Right cardiac atrium (tissue), 5 donors: ENCODE measurements around the gene ZNF277. TPM values are rescaled to one million over a fixed set of nuclear protein-coding genes. Genes with fewer than 3 reads are reported as not detected.

Experiments used
- ATAC-seq, 2 donors: fragments of 200-7000 bp; cut with Tn5 transposase; one replicate each; pipeline versions ENCODE4 v1.8.0 to v1.9.1; 2020; ENCODE audit warnings: moderate library complexity in 2 of 2, mild to moderate bottlenecking in 1 of 2
- DNase-seq, 3 donors: peaks; one replicate each; pipeline ENCODE4 v3.0.0-alpha.2; 2020
- H3K27ac ChIP-seq: one replicate; pipeline ENCODE4 v1.5.1; 2013; ENCODE audit warnings: mild to moderate bottlenecking, low read length, control low read depth, moderate library complexity
- H3K27me3 ChIP-seq: one replicate; pipeline ENCODE4 v1.6.1; 2013; ENCODE audit not compliant: control insufficient read depth, insufficient read depth
- H3K4me1 ChIP-seq: one replicate; pipeline ENCODE4 v1.6.1; 2013; ENCODE audit warnings: low read length; ENCODE audit not compliant: control insufficient read depth, insufficient read depth
- H3K4me3 ChIP-seq: one replicate; pipeline ENCODE4 v1.5.1; 2013; ENCODE audit warnings: low read length, control low read depth
- H3K9me3 ChIP-seq: one replicate; pipeline ENCODE4 v1.6.1; 2013; ENCODE audit warnings: low read length; ENCODE audit not compliant: control insufficient read depth
- WGBS: extraction: QIAGEN DNeasy Blood & Tissue Kit; methylation state at CpG from one replicate; pipeline ENCODE4 v1.1.7; 2013; 5-methylcytosine and 5-hydroxymethylcytosine counted together
- intact Hi-C, 4 donors: fragments of 100-400 bp; cut with DNase I; formaldehyde crosslinking; loops; one replicate each; pipeline versions ENCODE4 v1.11.0 to v1.14.0; 2022 to 2023
- polyA plus RNA-seq: library from polyadenylated mRNA; stranded (reverse); fragments of 200-250 nt; gene quantifications from one replicate; pipeline ENCODE4 v1.2.3, GENCODE V29; 2013
- total RNA-seq, 4 donors: library from RNA; stranded (reverse); fragmentation: NEBNext Ultra II Directional; extraction: Animal tissue kit (Norgen Biotek cat#: 25700); gene quantifications; one replicate each; pipeline ENCODE4 v1.2.1, GENCODE V29; 2021
- donor health status: healthy with polysubstance abuse.
- donor health status: DM: no; HTN: yes; CAD: no.
- donor health status: DM: no; HTN: no; CAD: no.
- donor health status: DM: no; HTN: yes; CAD: no; lungs with severe emphysema.
- donor health status: DM: yes; HTN: yes; CAD: no.

Gene ZNF277
- total and polyA plus RNA-seq, 5 donors: 11.9 to 22.4 (median 18.3) TPM

DNA sequence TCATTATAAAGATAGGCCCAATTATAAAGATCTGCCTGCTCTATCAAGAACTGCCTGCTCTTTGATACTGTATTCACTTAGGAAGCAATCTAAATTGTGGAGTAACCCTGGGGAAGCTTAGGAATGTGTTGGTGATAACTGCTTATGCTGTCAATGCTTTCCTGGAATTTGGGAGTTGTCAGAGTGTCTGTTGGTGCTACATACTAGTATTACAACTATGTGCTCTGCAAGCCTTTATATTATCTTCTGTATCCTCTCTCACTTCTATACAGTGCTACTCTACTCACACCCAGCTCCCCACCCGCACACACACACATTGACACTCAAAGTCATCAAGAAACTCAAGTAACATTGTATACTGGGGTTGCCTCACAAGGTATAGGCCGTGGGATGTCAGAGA lies 6.1 kb downstream of the ZNF277 start:
- intact Hi-C loops: loop anchor here in 1 of 4 donors (10.0 kb wide), 1 partner anchor 172 kb away; no protein-coding TSS in a partner anchor
- 71% methylated on average over 2 of the region's 2 CpGs for WGBS
- H3K27ac ChIP-seq: no peak overlapping the region
- no peaks in the 10 kb centered on the region for H3K9me3 ChIP-seq
- ATAC-seq (peak; percentile 46 to 72), DNase-seq (no peak)
- no peaks in the 10 kb centered on the region for H3K27me3 ChIP-seq
- no peak overlapping the region for H3K4me3 ChIP-seq
- peaks cover 5% of the 10 kb centered on the region for H3K4me1 ChIP-seq

GRCh38 chr7:112213735-112214134 lies 7.2 kb downstream of the ZNF277 start:
- no peaks in the 10 kb centered on the region for H3K9me3 ChIP-seq
- DNase-seq (no peak), ATAC-seq (no peak)
- H3K4me1 ChIP-seq: peaks cover 5% of the 10 kb centered on the region
- no peak overlapping the region for H3K27ac ChIP-seq
- H3K4me3 ChIP-seq: no peak overlapping the region
- intact Hi-C loops: loop anchor here in 1 of 4 donors (10.0 kb wide), 1 partner anchor 171 kb away; no protein-coding TSS in a partner anchor
- no peaks in the 10 kb centered on the region for H3K27me3 ChIP-seq
- WGBS: 74% methylated on average over 1 of the region's 1 CpG

DNA sequence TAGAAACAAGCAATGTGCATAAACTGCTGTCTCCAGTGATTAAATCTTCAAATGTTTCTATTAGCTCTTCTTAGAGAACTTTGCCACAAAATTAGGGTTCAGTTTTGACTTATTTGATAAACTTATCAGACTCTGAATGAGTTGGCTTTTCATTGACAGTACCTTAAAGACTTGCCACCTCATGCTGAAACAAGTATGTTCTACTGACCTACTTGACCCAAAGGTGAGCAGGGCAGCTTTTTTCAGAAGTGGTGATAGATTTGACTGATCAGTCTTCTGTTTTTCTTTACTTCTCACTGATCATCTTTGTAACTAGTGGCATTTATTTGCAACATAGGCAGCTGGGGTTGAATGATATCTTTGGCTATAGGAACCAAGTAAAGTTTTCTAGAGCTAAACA lies 7.8 kb downstream of the ZNF277 start:
- ATAC-seq: no peak
- Histone ChIP-seq H3K4me3 (no peak overlapping the region), H3K27ac (no peak overlapping the region), H3K4me1 (peaks cover 5% of the 10 kb centered on the region), H3K9me3 (no peaks in the 10 kb centered on the region), H3K27me3 (no peaks in the 10 kb centered on the region)
- intact Hi-C loops: loop anchor here in 1 of 4 donors (10.0 kb wide), 1 partner anchor 171 kb away; no protein-coding TSS in a partner anchor
- DNase-seq: no peak

GRCh38 chr7:112214883-112215282 lies 8.4 kb downstream of the ZNF277 start:
- WGBS: 68% methylated on average over 2 of the region's 2 CpGs
- Histone ChIP-seq H3K4me1 (peaks cover 5% of the 10 kb centered on the region), H3K9me3 (no peaks in the 10 kb centered on the region), H3K27me3 (no peaks in the 10 kb centered on the region), H3K4me3 (no peak overlapping the region), H3K27ac (no peak overlapping the region)
- DNase-seq: no peak
- no peak for ATAC-seq
- intact Hi-C loops: loop anchor here in 1 of 4 donors (10.0 kb wide), 1 partner anchor 170 kb away; no protein-coding TSS in a partner anchor

DNA sequence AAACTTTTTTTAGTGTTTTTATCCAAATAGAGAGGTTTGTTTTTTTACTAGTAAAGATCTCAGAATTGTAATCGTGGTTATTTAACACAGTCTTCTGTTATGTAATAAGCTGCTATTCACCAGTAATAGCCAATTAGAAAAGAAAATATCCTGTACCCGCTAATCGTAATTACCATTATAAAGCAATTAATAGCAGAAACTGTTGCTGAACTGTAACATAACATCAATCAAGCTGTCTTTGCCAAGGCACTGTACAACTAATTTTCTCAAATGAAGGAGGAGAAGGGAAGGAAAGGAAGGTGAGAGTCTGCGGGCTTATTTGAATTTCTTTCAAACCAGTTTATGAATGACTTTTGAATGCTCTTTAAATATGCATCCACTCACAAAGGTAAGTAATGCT lies 9.3 kb downstream of the ZNF277 start:
- no peak for ATAC-seq
- 76% methylated on average over 4 of the region's 4 CpGs for WGBS

GRCh38 chr7:112220877-112221434 lies 14.5 kb downstream of the ZNF277 start:
- no peaks in the 10 kb centered on the region for H3K27me3 ChIP-seq
- H3K4me1 ChIP-seq: peaks cover 7% of the 10 kb centered on the region
- ATAC-seq: no peak
- 94% methylated on average over 20 of the region's 20 CpGs for WGBS
- no peaks in the 10 kb centered on the region for H3K9me3 ChIP-seq
- intact Hi-C loops: no loop called here
- H3K4me3 ChIP-seq: no peak overlapping the region
- no peak overlapping the region for H3K27ac ChIP-seq
- DNase-seq: peak in 1 of 3 donors; percentile 44

More for the DNA sequence above, 9.3 kb downstream of the ZNF277 start:
- DNase-seq: no peak
- Histone ChIP-seq H3K27ac (no peak overlapping the region), H3K27me3 (no peaks in the 10 kb centered on the region), H3K4me1 (peaks cover 5% of the 10 kb centered on the region), H3K9me3 (no peaks in the 10 kb centered on the region), H3K4me3 (no peak overlapping the region)
- intact Hi-C loops: loop anchor here in 1 of 4 donors (10.0 kb wide), 1 partner anchor 169 kb away; no protein-coding TSS in a partner anchor

DNA sequence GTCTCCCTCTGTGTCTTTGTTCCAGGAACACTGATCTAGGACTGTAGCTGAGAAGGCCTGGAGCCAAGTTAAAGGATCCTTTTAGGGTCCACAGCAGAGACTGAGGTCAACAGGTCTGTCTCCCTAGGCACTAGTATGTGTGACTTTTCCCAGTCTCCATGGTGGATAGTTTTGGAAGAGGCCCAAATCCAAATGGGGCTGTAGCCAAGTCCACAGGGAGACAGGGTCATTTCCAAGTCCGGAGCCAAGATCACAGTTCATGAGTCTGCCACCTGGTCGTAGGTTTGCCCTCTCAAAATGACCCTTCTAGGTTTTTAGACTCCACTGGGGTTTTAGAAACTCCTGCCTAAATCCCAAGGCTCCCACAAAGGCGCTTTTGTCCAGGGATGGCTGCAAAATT lies 16.8 kb downstream of the ZNF277 start:
- peaks cover 7% of the 10 kb centered on the region for H3K4me1 ChIP-seq
- no peak overlapping the region for H3K4me3 ChIP-seq
- no peak overlapping the region for H3K27ac ChIP-seq
- intact Hi-C loops: no loop called here
- no peaks in the 10 kb centered on the region for H3K27me3 ChIP-seq
- 44% methylated on average over 3 of the region's 3 CpGs for WGBS
- no peak for DNase-seq
- H3K9me3 ChIP-seq: no peaks in the 10 kb centered on the region
- ATAC-seq: peak in 1 of 2 donors; percentile 59

DNA sequence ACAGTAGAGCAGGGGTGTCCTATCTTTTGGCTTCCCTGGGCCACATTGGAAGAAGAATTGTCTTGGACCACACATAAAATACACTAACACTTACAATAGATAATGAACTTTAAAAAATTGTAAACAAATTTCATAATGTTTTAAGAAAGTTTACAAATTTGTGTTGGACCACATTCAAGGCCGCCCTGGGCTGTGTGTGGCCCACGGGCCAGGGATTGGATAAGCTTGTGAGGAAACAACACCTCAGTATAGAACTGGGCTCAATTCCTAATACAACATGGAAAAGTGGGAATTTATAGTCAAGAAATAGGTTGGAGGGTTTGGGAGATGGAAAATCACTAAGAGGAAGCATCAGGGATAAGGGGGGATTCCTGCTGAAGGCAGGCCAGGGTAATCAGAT lies 17.7 kb downstream of the ZNF277 start:
- DNase-seq: no peak
- no peaks in the 10 kb centered on the region for H3K9me3 ChIP-seq
- no peak overlapping the region for H3K27ac ChIP-seq
- ATAC-seq: peak in 1 of 2 donors; percentile 40
- intact Hi-C loops: no loop called here
- WGBS: 78% methylated on average over 2 of the region's 2 CpGs
- no peaks in the 10 kb centered on the region for H3K27me3 ChIP-seq
- H3K4me1 ChIP-seq: peaks cover 7% of the 10 kb centered on the region
- H3K4me3 ChIP-seq: no peak overlapping the region

- H3K4me3 ChIP-seq: no peak overlapping the region
- intact Hi-C loops: no loop called here
- H3K9me3 ChIP-seq: no peaks in the 10 kb centered on the region
- ATAC-seq: no peak
- H3K4me1 ChIP-seq: peaks cover 7% of the 10 kb centered on the region
- no peaks in the 10 kb centered on the region for H3K27me3 ChIP-seq
- no peak for DNase-seq
- H3K27ac ChIP-seq: no peak overlapping the region
Measured at GRCh38 chr7:112225006-112225405, 18.5 kb downstream of the ZNF277 start.

- H3K4me3 ChIP-seq: no peak overlapping the region
- peaks cover 7% of the 10 kb centered on the region for H3K4me1 ChIP-seq
- no peaks in the 10 kb centered on the region for H3K27me3 ChIP-seq
- H3K27ac ChIP-seq: no peak overlapping the region
- ATAC-seq: no peak
- H3K9me3 ChIP-seq: no peaks in the 10 kb centered on the region
- intact Hi-C loops: no loop called here
- no peak for DNase-seq
- WGBS: 97% methylated on average over 4 of the region's 4 CpGs
Measured at GRCh38 chr7:112226701-112227276, 20.3 kb downstream of the ZNF277 start.

GRCh38 chr7:112228632-112229031 lies 22.1 kb downstream of the ZNF277 start:
- WGBS: 100% methylated on average over 2 of the region's 2 CpGs
- DNase-seq: no peak
- H3K4me3 ChIP-seq: no peak overlapping the region
- no peaks in the 10 kb centered on the region for H3K4me1 ChIP-seq
- H3K9me3 ChIP-seq: no peaks in the 10 kb centered on the region
- no peak for ATAC-seq
- H3K27ac ChIP-seq: no peak overlapping the region
- H3K27me3 ChIP-seq: no peaks in the 10 kb centered on the region
- intact Hi-C loops: no loop called here
